A375 (cell line): ENCODE measurements around the gene NXPE4. TPM values are rescaled to one million over a fixed set of nuclear protein-coding genes. Genes with fewer than 3 reads are reported as not detected.

Experiments
- small RNA-seq: library from RNA; depleted of rRNA; stranded (forward); fragments of <200 nt; gene quantifications from one replicate; pipeline ENCODE3, GENCODE V24; 2014
- total RNA-seq: library from RNA; depleted of rRNA; stranded (reverse); fragments of >200 nt; shearing (Covaris generic); gene quantifications from 2 replicates; pipeline ENCODE4 v1.2.3, GENCODE V29; 2014; rRNA removed

Gene NXPE4
- total RNA-seq, result not detected in 2 replicates

GRCh38 chr11:114595571-114595970 is at the start of gene NXPE4:
Gene NXPE4, minus strand, starts transcription at chr11:114595786. Its CDS starts 1,027 bp downstream, at chr11:114594759.

GRCh38 chr11:114559425-114560310 is 35.9 kb downstream of the NXPE4 start, which contains the start of gene NXPE1:
Gene NXPE1, minus strand, starts transcription at chr11:114559881. Its CDS starts 8,680 bp downstream, at chr11:114551201.

Small RNAs within 50 kb of the gene (small RNA-seq; reads per million reads assigned to genes)
- gene RF01210, result not detected

Other genes starting within 250 kb of the NXPE4 start
- gene C11orf71, start 195.3 kb downstream of the NXPE4 start, total RNA-seq, result 7.6 and 8.8 TPM in 2 replicates
- gene RBM7, start 195.1 kb downstream of the NXPE4 start, total RNA-seq, result 18.3 and 31.4 TPM in 2 replicates
- gene REXO2, start 156.3 kb downstream of the NXPE4 start, total RNA-seq, result 118 and 139 TPM in 2 replicates
- not detected in 2 replicates for gene NXPE1, start 35.9 kb downstream of the NXPE4 start, total RNA-seq
- not detected in 2 replicates for gene NXPE2, start 82.7 kb upstream of the NXPE4 start, total RNA-seq